Amygdala (tissue), 56 donors: ENCODE measurements around the gene ZNF844.
"Not testable (repeated sequence)": the region's sequence is repeated elsewhere in the genome, so short reads cannot be mapped to it uniquely, and the experiment has no call there.

Source experiments
- DNase-seq, 56 donors: peaks; one replicate each; lab custom pipeline; 2025; lab: John Stamatoyannopoulos, UW

The ZNF844 gene

GRCh38 chr19:12064590-12065538 lies at the start of gene ZNF844:
TSS of gene ZNF844 (plus strand) at chr19:12064731. CDS start at chr19:12064874, 143 bp downstream.
- peak; percentile 75 to 99 (median 93) for DNase-seq

- no peak for DNase-seq
These were observed 49.3 kb upstream of the ZNF844 start for GRCh38 chr19:12015015-12015752.

GRCh38 chr19:12015753-12016116 lies 48.8 kb upstream of the ZNF844 start:
- no peak for DNase-seq

- no peak for DNase-seq
These were observed 30.3 kb upstream of the ZNF844 start for GRCh38 chr19:12034198-12034597.

GRCh38 chr19:12034620-12035019 lies 29.9 kb upstream of the ZNF844 start:
- no peak for DNase-seq

GRCh38 chr19:12035220-12036172 lies 29.0 kb upstream of the ZNF844 start, which contains the start of gene ZNF433:
TSS of gene ZNF433 (minus strand) at chr19:12035679. CDS start at chr19:12035539, 140 bp downstream.
- DNase-seq, result peak; percentile 36 to 96 (median 83)

GRCh38 chr19:12042893-12043292 lies 21.6 kb upstream of the ZNF844 start:
- no peak for DNase-seq

GRCh38 chr19:12043752-12044422 lies 20.6 kb upstream of the ZNF844 start:
- no peak for DNase-seq

- DNase-seq, result no peak
These were observed 16.7 kb upstream of the ZNF844 start for GRCh38 chr19:12047868-12048267.

- peak in 1 of 56 donors; percentile 10 for DNase-seq
These were observed 12.4 kb upstream of the ZNF844 start for GRCh38 chr19:12052091-12052496.

- DNase-seq, result peak in 54 of 56 donors; percentile 16 to 91 (median 71)
These were observed 11.9 kb upstream of the ZNF844 start, which contains the start of gene ZNF878 for GRCh38 chr19:12052497-12053169. TSS of gene ZNF878 (minus strand) at chr19:12052961. CDS start at chr19:12052801, 160 bp downstream.

- no peak for DNase-seq
These were observed 8.7 kb upstream of the ZNF844 start for GRCh38 chr19:12055784-12056183.

GRCh38 chr19:12075538-12076139 lies 11.1 kb downstream of the ZNF844 start:
- DNase-seq, result no peak

- DNase-seq, result not testable (repeated sequence)
These were observed 11.8 kb downstream of the ZNF844 start for GRCh38 chr19:12076331-12076730.

GRCh38 chr19:12077375-12077774 lies 12.8 kb downstream of the ZNF844 start:
- DNase-seq, result no peak

- not testable (repeated sequence) for DNase-seq
These were observed 18.8 kb downstream of the ZNF844 start for GRCh38 chr19:12083336-12083735.

GRCh38 chr19:12085074-12085818 lies 20.7 kb downstream of the ZNF844 start:
- no peak for DNase-seq

GRCh38 chr19:12090807-12091206 lies 26.3 kb downstream of the ZNF844 start:
- peak in 41 of 56 donors; percentile 0 to 73 (median 17) for DNase-seq
